MV-4-11 (cell line): Measurements from ENCODE around the gene AGAP9.
"Not testable (repeated sequence)": the region's sequence is repeated elsewhere in the genome, so short reads cannot be mapped to it uniquely, and the experiment has no call there.

ENCODE experiments used
- DNase-seq: peaks from one replicate; lab custom pipeline; 2025; lab: John Stamatoyannopoulos, UW

The AGAP9 gene

DNA sequence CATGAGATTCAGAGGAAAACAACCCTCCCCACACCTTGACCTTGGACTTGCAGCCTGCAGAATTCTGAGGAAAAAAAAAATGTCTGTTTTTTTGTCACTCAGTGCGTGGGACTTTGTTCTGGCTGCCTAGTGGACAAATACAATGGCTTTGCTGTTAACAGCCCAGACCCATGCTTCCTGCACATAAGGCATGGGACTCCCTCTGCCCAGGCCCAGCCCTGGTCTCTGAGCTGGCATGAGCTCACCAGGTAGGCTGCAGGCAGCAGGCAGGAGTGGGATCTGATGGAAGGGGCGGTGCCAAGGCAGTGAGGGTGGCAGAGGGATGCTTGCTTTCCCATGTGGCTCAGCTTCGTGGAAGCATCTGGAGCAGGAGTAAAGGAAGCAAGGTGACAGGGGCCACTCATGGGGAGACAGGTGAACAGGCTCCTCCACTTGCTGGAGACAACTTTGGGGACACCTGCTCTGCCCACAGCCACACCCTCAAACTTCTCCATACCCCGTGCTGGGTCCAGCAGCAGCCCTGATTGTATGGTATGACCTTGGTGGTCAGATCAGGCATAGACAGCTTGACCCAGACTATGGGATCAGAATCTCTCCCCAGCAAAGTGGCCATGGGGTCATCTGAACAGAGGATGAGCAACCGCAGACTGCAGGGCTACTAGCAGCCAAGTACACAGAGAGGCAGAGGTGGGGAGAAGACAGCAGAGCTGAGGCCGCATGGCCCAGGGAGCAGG lies 66.5 kb downstream of the AGAP9 start:
- DNase-seq = no peak

- DNase-seq = no peak
Observed at GRCh38 chr10:47456079-47456785, 67.2 kb downstream of the AGAP9 start.

DNA sequence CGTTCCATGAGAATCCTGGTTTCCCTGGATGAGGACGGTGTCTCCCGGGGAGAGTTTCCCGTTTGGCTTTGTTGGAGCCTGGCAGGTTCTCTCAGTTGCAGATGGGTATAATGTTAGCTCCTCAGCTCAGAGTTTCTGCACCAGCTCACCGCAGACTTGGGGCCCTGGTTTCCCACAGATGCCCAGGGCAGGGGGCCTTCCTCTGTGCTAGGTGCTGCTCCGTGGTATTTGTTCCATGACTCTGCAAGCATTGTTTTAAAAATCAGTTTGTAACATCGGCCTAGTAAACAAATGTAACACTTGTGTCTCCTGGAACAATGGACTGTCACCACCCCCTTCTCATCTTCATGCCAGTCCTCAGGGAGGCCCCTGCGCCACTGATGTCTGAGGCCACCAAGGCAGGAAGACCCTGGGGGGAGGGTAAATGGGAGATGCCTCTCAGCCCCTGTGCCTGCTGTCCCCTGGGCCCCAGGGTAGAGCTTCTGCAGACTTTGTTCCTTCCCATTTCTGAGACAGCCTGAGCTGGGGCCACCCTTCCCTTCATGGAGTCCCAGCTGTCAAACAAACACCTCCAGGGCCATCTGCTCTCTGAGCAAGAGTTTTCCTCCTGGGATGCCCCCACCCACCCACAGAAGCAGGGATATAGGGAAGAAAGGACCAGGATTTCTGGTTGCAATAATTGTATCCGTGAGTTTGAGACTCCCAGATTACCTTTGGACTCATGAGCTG lies 67.9 kb downstream of the AGAP9 start:
- DNase-seq = not testable (repeated sequence)

GRCh38 chr10:47454780-47455058 lies 68.7 kb downstream of the AGAP9 start:
- DNase-seq = no peak

DNA sequence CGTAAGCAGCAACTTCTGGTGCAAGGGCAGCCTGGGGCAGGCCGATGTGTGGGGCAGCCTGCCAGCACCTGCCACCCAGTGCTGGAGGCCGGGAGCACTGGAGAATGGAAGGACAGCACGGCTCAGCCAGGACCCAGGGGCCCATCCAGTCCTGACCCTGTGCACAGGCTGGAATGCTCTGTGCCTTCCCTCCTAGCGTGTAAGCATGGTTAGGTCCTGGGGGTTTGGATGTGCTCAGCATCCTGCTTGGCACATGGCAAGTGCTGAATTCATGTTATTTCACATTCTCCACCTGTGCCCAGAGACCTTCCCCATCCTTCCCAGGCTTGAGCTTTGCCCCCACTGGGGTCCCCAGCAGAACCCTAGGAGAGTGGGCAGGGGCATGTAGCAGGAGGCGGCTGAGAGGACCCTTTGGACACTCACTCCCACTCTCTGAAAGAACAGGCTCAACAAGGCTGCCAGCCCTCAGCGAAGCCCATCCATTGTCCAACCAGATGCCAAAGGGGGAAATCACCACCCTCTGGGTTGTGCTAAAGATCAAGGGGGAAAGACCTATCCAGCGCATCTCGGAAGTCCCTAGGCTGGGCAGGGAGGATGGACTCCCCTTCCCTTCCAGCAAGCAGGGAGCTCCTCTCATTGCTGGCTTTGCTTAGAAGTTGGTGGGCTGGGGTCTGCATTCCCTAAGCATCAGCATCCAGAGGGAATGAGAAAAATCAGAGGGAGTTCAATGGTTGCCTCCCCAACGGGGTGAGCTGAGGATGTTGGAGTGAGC lies 69.2 kb downstream of the AGAP9 start:
- DNase-seq = no peak

- no peak for DNase-seq
Observed at GRCh38 chr10:47453141-47454007, 70.1 kb downstream of the AGAP9 start.

- no peak for DNase-seq
Observed at GRCh38 chr10:47452495-47453140, 70.8 kb downstream of the AGAP9 start.

GRCh38 chr10:47451998-47452494 lies 71.4 kb downstream of the AGAP9 start:
- DNase-seq = no peak
